HCT116 (cell line): ENCODE data around the gene RFESD. TPM values are rescaled to one million over a fixed set of nuclear protein-coding genes. Genes with fewer than 3 reads are reported as not detected.

Source experiments
- ATAC-seq: fragments of 200-7000 bp; cut with Tn5 transposase; 2 replicates; pipeline ENCODE4 v1.9.1; 2020; ENCODE audit warnings: mild to moderate bottlenecking, moderate library complexity
- BruUV-seq: library from RNA; stranded (reverse); fragments of 400-500 nt; replicated peaks from 2 replicates; lab custom pipeline; 2021; lab: Mats Ljungman, UMichigan
- CTCF ChIA-PET: fragments of 300-600 bp; sonication (Branson Sonifier 250); formaldehyde crosslinking; loops from one replicate; lab custom pipeline; 2021; ENCODE audit warnings: antibody characterized with exemption; lab: Charles Lee
- POLR2A ChIA-PET: fragments of 300-600, 350-600 bp; sonication (Branson Sonifier 250); formaldehyde crosslinking; loops from one replicate; lab custom pipeline; 2021; ENCODE audit warnings: antibody characterized with exemption; lab: Charles Lee
- RAD21 ChIA-PET, 2 experiments: fragments of 300-600 bp; sonication (Branson Sonifier 250); formaldehyde crosslinking; loops; one replicate each; lab custom pipeline; 2023; ENCODE audit warnings: low total read pairs in 2 of 2; ENCODE audit not compliant: uncharacterized antibody in 2 of 2, unreplicated experiment in 2 of 2, low non-redundant PET in 1 of 2; lab: Charles Lee
- DNase-seq: peaks from one replicate; pipeline ENCODE4 v3.0.0-alpha.2; 2010; ENCODE audit warnings: low read depth, low spot score
- H2AFZ ChIP-seq: fragments of 200-600 bp; shearing (Covaris generic), sonication (generic); 2 replicates; pipeline ENCODE4 v1.6.1; 2017; ENCODE audit warnings: low read depth, mixed run types, mixed read lengths, antibody characterized with exemption, low read length; ENCODE audit not compliant: poor library complexity, severe bottlenecking
- H3K27ac ChIP-seq: 2 replicates; pipeline ENCODE4 v1.5.1; 2012; ENCODE audit warnings: low read depth, low read length
- H3K27me3 ChIP-seq: fragments of 200-600 bp; sonication (generic); 2 replicates; pipeline ENCODE4 v1.6.1; 2016; ENCODE audit warnings: mixed run types, low read length, mixed read lengths; ENCODE audit not compliant: insufficient read depth
- H3K36me3 ChIP-seq, 2 experiments: fragments of 200-500 bp in 1 of 2; fragments of 200-600 bp in 1 of 2; sonication (Bioruptor generic) in 1 of 2; sonication (generic) in 1 of 2; 2 replicates each; pipeline versions ENCODE4 v1.5.1 to v1.6.1; 2014 to 2016; ENCODE audit warnings: low read length in 2 of 2, inconsistent platforms in 1 of 2, mixed read lengths in 1 of 2, mixed run types in 1 of 2; ENCODE audit not compliant: insufficient read depth in 2 of 2, control insufficient read depth in 1 of 2
- H3K4me1 ChIP-seq, 2 experiments: fragments of 200-600 bp in 1 of 2; sonication (generic) in 1 of 2; 2 replicates each; pipeline versions ENCODE4 v1.5.1 to v1.6.1; 2012 to 2017; ENCODE audit warnings: low read length in 2 of 2, inconsistent platforms in 1 of 2, mild to moderate bottlenecking in 1 of 2, mixed read lengths in 1 of 2, mixed run types in 1 of 2, moderate library complexity in 1 of 2; ENCODE audit not compliant: insufficient read depth in 2 of 2, control insufficient read depth in 1 of 2
- H3K4me2 ChIP-seq: fragments of 200-600 bp; sonication (generic); 2 replicates; pipeline ENCODE4 v1.6.1; 2017; ENCODE audit warnings: mixed run types, low read length, mixed read lengths
- H3K4me3 ChIP-seq, 2 experiments: fragments of 200-600 bp in 1 of 2; sonication (generic) in 1 of 2; replicated peaks in 1 of 2; 2 replicates each; pipeline ENCODE4 v1.5.1; 2011 to 2016; ENCODE audit warnings: low read length in 2 of 2, control low read depth in 1 of 2, low read depth in 1 of 2, mild to moderate bottlenecking in 1 of 2, mixed read lengths in 1 of 2, mixed run types in 1 of 2
- H3K79me2 ChIP-seq: fragments of 200-600 bp; sonication (generic); 2 replicates; pipeline ENCODE4 v1.6.1; 2017; ENCODE audit warnings: mild to moderate bottlenecking, mixed run types, low read length, moderate library complexity, mixed read lengths; ENCODE audit not compliant: insufficient read depth
- H3K9ac ChIP-seq: fragments of 200-600 bp; sonication (generic); 2 replicates; pipeline ENCODE4 v1.6.1; 2016; ENCODE audit warnings: low read length, mixed read lengths
- H3K9me2 ChIP-seq: fragments of 200-600 bp; sonication (generic), shearing (Covaris generic); 2 replicates; pipeline ENCODE4 v1.6.1; 2017; ENCODE audit warnings: mixed run types, mild to moderate bottlenecking, moderate library complexity; ENCODE audit not compliant: insufficient read depth
- H3K9me3 ChIP-seq, 2 experiments: fragments of 200-500 bp in 1 of 2; fragments of 200-600 bp in 1 of 2; sonication (Bioruptor generic) in 1 of 2; sonication (generic) in 1 of 2; 2 replicates each; pipeline ENCODE4 v1.6.1; 2014 to 2017; ENCODE audit warnings: low read length in 2 of 2, mixed read lengths in 2 of 2, inconsistent platforms in 1 of 2, low read depth in 1 of 2, mild to moderate bottlenecking in 1 of 2, mixed run types in 1 of 2, moderate library complexity in 1 of 2; ENCODE audit not compliant: control insufficient read depth in 1 of 2, insufficient read depth in 1 of 2
- H4K20me1 ChIP-seq: fragments of 200-600 bp; sonication (generic), shearing (Covaris generic); 2 replicates; pipeline ENCODE4 v1.6.1; 2017; ENCODE audit warnings: mixed run types, mild to moderate bottlenecking, moderate library complexity; ENCODE audit not compliant: insufficient read depth
- CBX3 ChIP-seq: IDR thresholded peaks from 2 replicates; pipeline ENCODE4 v1.6.1; 2012; ENCODE audit warnings: low read depth
- EZH2 ChIP-seq: fragments of 200-600 bp; sonication (generic); IDR thresholded peaks from 2 replicates; pipeline ENCODE4 v1.6.1; 2017; ENCODE audit warnings: antibody characterized with exemption, mixed run types
- POLR2A ChIP-seq: IDR thresholded peaks from 2 replicates; pipeline ENCODE4 v1.7.0; 2011; ENCODE audit warnings: borderline replicate concordance; ENCODE audit not compliant: insufficient read depth, insufficient read length; ENCODE audit errors: extremely low read depth
- RAD21 ChIP-seq: IDR thresholded peaks from 2 replicates; pipeline ENCODE4 v1.6.1; 2012; ENCODE audit warnings: low read depth, mild to moderate bottlenecking
- SIN3A ChIP-seq: IDR thresholded peaks from 2 replicates; pipeline ENCODE4 v1.6.1; 2012; ENCODE audit warnings: low read depth
- SRF ChIP-seq: IDR thresholded peaks from 2 replicates; pipeline ENCODE4 v1.6.1; 2012; ENCODE audit warnings: low read depth
- TCF7L2 ChIP-seq: IDR thresholded peaks from 2 replicates; pipeline ENCODE4 v1.7.0; 2011; ENCODE audit warnings: borderline replicate concordance, inconsistent platforms; ENCODE audit not compliant: insufficient read depth, insufficient read length; ENCODE audit errors: extremely low read depth
- ZFX ChIP-seq: fragments of 450-650 bp; IDR thresholded peaks from 2 replicates; pipeline ENCODE4 v1.6.1; 2017
- ZNF274 ChIP-seq: fragments of 200-500 bp; sonication (Bioruptor generic); IDR thresholded peaks from 2 replicates; pipeline ENCODE4 v1.6.1; 2014; ENCODE audit warnings: mild to moderate bottlenecking, low read depth, low read length, inconsistent platforms
- intact Hi-C: fragments of 100-400 bp; cut with micrococcal nuclease; formaldehyde crosslinking; loops from 2 replicates; pipeline ENCODE4 v1.10.0; 2022
- total RNA-seq: library from RNA; stranded (reverse); gene quantifications from one replicate; pipeline ENCODE4 v1.2.1, GENCODE V29; 2021; ENCODE audit not compliant: unreplicated experiment
- TF ChIP-seq, protein P1 (sequence below): IDR thresholded peaks from 2 replicates; pipeline ENCODE4 v1.6.1; 2012
- TF ChIP-seq, protein P2 (sequence below): IDR thresholded peaks from 2 replicates; pipeline ENCODE4 v1.6.1; 2011; ENCODE audit warnings: mild to moderate bottlenecking, low read length, moderate library complexity; ENCODE audit not compliant: insufficient replicate concordance; ENCODE audit errors: extremely low read depth
- TF ChIP-seq, protein P3 (sequence below): IDR thresholded peaks from 2 replicates; pipeline ENCODE4 v1.6.1; 2012; ENCODE audit warnings: low read depth
- TF ChIP-seq, protein P4 (sequence below), 3 experiments: fragments of 200-600 bp in 1 of 3; sonication (generic) in 1 of 3; IDR thresholded peaks in 2 of 3; conservative IDR thresholded peaks in 1 of 3; 2 replicates each; pipeline ENCODE4 v1.5.1; 2012 to 2017; ENCODE audit warnings: low read depth in 2 of 3, low read length in 2 of 3, antibody characterized with exemption in 1 of 3, borderline replicate concordance in 1 of 3, control low read depth in 1 of 3, mild to moderate bottlenecking in 1 of 3, mixed read lengths in 1 of 3, mixed run types in 1 of 3, moderate library complexity in 1 of 3; ENCODE audit not compliant: insufficient read depth in 1 of 3

RFESD gene
- total RNA-seq, 1 experiment from 2014 or later, result 4.1 TPM

DNA sequence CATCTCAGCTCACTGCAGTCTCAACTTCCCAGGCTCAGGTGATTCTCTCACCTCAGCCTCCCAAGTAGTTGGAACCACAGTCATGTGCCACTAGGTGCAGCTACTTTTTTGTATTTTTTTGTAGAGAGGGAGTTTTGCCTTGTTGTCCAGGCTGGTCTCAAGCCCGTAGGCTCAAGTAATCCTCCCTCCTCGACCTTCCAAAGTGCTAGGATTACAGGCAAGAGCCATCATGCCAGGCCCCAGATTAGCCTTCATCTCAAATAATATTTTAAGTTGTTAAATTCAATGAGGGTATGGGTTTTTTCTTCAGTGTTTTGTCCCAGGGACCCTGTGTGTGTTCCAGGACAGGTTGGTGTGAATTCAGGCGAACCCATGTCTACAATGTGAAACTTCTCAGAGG lies 12.5 kb upstream of the RFESD start:
- intact Hi-C loops, result no loop called here
- peaks cover 0 to 10% of the 10 kb centered on the region in 2 experiments; a peak in 2 of 4 replicates for H3K4me1 ChIP-seq

More for the DNA sequence above, 12.5 kb upstream of the RFESD start:
- no peaks in the 10 kb centered on the region for H3K9me2 ChIP-seq
- no peaks in the 10 kb centered on the region for H4K20me1 ChIP-seq
- no peak for DNase-seq
- no peaks in the 10 kb centered on the region for H3K79me2 ChIP-seq
- ChIA-PET POLR2A (interaction anchor here (1.9 kb wide), 1 partner anchor 12 kb away, joined by 5 read pairs; the partner anchor contains the start of gene RFESD), RAD21 (no interaction called here), CTCF (no interaction called here)
- H3K27me3 ChIP-seq, result no peaks in the 10 kb centered on the region
- no peak overlapping the region for H2AFZ ChIP-seq
- H3K9me3 ChIP-seq, result no peaks in the 10 kb centered on the region
- H3K36me3 ChIP-seq, result no peaks in the 10 kb centered on the region
- no peak for TF ChIP-seq ZNF274
- TF ChIP-seq, protein P1, sequence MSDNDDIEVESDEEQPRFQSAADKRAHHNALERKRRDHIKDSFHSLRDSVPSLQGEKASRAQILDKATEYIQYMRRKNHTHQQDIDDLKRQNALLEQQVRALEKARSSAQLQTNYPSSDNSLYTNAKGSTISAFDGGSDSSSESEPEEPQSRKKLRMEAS, result no peak
- no peak for TF ChIP-seq EZH2
- no peak for TF ChIP-seq TCF7L2
- TF ChIP-seq ZFX, result no peak
- TF ChIP-seq POLR2A, result no peak
- no peak for TF ChIP-seq SIN3A
- TF ChIP-seq CBX3, result no peak
- TF ChIP-seq RAD21, result no peak
- TF ChIP-seq, protein P2, sequence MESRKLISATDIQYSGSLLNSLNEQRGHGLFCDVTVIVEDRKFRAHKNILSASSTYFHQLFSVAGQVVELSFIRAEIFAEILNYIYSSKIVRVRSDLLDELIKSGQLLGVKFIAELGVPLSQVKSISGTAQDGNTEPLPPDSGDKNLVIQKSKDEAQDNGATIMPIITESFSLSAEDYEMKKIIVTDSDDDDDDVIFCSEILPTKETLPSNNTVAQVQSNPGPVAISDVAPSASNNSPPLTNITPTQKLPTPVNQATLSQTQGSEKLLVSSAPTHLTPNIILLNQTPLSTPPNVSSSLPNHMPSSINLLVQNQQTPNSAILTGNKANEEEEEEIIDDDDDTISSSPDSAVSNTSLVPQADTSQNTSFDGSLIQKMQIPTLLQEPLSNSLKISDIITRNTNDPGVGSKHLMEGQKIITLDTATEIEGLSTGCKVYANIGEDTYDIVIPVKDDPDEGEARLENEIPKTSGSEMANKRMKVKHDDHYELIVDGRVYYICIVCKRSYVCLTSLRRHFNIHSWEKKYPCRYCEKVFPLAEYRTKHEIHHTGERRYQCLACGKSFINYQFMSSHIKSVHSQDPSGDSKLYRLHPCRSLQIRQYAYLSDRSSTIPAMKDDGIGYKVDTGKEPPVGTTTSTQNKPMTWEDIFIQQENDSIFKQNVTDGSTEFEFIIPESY, result no peak
- no peak for TF ChIP-seq SRF
- TF ChIP-seq, protein P3, sequence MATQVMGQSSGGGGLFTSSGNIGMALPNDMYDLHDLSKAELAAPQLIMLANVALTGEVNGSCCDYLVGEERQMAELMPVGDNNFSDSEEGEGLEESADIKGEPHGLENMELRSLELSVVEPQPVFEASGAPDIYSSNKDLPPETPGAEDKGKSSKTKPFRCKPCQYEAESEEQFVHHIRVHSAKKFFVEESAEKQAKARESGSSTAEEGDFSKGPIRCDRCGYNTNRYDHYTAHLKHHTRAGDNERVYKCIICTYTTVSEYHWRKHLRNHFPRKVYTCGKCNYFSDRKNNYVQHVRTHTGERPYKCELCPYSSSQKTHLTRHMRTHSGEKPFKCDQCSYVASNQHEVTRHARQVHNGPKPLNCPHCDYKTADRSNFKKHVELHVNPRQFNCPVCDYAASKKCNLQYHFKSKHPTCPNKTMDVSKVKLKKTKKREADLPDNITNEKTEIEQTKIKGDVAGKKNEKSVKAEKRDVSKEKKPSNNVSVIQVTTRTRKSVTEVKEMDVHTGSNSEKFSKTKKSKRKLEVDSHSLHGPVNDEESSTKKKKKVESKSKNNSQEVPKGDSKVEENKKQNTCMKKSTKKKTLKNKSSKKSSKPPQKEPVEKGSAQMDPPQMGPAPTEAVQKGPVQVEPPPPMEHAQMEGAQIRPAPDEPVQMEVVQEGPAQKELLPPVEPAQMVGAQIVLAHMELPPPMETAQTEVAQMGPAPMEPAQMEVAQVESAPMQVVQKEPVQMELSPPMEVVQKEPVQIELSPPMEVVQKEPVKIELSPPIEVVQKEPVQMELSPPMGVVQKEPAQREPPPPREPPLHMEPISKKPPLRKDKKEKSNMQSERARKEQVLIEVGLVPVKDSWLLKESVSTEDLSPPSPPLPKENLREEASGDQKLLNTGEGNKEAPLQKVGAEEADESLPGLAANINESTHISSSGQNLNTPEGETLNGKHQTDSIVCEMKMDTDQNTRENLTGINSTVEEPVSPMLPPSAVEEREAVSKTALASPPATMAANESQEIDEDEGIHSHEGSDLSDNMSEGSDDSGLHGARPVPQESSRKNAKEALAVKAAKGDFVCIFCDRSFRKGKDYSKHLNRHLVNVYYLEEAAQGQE, result no peak
- TF ChIP-seq, protein P4, sequence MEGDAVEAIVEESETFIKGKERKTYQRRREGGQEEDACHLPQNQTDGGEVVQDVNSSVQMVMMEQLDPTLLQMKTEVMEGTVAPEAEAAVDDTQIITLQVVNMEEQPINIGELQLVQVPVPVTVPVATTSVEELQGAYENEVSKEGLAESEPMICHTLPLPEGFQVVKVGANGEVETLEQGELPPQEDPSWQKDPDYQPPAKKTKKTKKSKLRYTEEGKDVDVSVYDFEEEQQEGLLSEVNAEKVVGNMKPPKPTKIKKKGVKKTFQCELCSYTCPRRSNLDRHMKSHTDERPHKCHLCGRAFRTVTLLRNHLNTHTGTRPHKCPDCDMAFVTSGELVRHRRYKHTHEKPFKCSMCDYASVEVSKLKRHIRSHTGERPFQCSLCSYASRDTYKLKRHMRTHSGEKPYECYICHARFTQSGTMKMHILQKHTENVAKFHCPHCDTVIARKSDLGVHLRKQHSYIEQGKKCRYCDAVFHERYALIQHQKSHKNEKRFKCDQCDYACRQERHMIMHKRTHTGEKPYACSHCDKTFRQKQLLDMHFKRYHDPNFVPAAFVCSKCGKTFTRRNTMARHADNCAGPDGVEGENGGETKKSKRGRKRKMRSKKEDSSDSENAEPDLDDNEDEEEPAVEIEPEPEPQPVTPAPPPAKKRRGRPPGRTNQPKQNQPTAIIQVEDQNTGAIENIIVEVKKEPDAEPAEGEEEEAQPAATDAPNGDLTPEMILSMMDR (IDR thresholded peaks at IDR 0.05 in 2 of 3, conservative IDR thresholded peaks at IDR 0.05 in 1 of 3; ENCODE audit: borderline replicate concordance in 1 of 3, insufficient read depth in 1 of 3, low read depth in 2 of 3, low read length in 2 of 3), result no peak
- H3K27ac ChIP-seq, result no peak overlapping the region
- ATAC-seq, result peak; percentile 38; the same call in 1 of the 2 replicates
- BruUV-seq, result no TSS peak
- no peak overlapping the region for H3K4me2 ChIP-seq
- H3K4me3 ChIP-seq, result no peak overlapping the region
- H3K9ac ChIP-seq, result no peak overlapping the region
